ENCODE results near the gene R3HCC1L. TPM values are rescaled to one million over a fixed set of nuclear protein-coding genes. Genes with fewer than 3 reads are reported as not detected.

R3HCC1L gene
- total RNA-seq, 1 donor from 2014 or later, result 13.7 TPM

- Histone ChIP-seq H3K4me3 (no peak overlapping the region), H3K36me3 (no peaks in the 10 kb centered on the region), H3K4me1 (no peaks in the 10 kb centered on the region), H3K9me3 (no peaks in the 10 kb centered on the region), H3K27ac (no peak overlapping the region), H3K27me3 (no peaks in the 10 kb centered on the region)
- DNase-seq, result no peak
- no peak for ATAC-seq
- intact Hi-C loops (cut with DNase I), result no loop called here
- TF ChIP-seq CTCF (IDR thresholded peaks at IDR 0.05), result no peak
Observed at GRCh38 chr10:98256692-98257091, 122.2 kb downstream of the R3HCC1L start.

DNA sequence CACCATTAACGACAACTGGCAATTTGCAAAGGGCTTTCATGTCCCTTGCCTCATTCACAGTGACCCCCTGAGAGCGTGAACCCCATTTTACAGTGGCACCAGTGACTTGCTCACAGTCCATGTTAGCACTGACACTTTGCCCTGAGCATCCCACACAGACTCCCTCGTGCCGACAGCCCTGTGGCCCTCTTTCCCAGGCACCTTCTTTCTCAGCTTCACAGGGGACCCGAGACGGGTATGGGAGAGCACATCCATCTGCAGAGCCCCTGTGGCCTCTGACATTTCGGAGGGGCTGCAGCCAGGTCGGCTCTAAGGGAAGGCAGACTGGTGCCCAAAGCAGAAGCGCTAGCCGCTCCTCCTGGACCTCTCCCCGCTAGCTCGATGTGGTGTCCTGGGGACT is 122.7 kb downstream of the R3HCC1L start:
- Histone ChIP-seq H3K27me3 (no peaks in the 10 kb centered on the region), H3K36me3 (no peaks in the 10 kb centered on the region), H3K4me3 (no peak overlapping the region), H3K4me1 (no peaks in the 10 kb centered on the region), H3K27ac (no peak overlapping the region), H3K9me3 (no peaks in the 10 kb centered on the region)
- ATAC-seq (no peak), DNase-seq (no peak)
- TF ChIP-seq CTCF (IDR thresholded peaks at IDR 0.05), result no peak
- intact Hi-C loops (cut with DNase I), result no loop called here

DNA sequence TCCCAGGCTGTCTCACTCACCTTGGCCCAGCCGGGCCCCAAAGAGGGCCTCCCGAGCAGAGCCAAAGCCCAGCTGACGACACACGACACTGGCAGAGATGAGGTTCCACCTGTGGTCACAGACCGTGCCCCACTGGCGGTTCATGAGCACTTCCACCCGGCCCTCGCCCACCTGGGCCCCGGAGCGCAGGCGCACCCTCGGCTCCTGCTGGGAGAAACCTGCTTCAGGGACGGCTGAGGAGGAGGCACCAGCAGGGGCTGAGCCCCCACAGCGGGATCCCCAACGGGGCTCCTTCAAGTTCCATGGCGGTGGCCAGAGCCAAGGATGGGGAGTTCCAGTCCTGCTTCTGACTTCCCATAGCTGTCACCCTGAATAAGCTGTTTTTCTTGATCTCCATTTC is 123.5 kb downstream of the R3HCC1L start:
- DNase-seq, result no peak
- no peak overlapping the region for H3K4me3 ChIP-seq
- no peaks in the 10 kb centered on the region for H3K36me3 ChIP-seq
- no peak for TF ChIP-seq CTCF (IDR thresholded peaks at IDR 0.05)
- no peaks in the 10 kb centered on the region for H3K9me3 ChIP-seq
- H3K27me3 ChIP-seq, result no peaks in the 10 kb centered on the region
- ATAC-seq, result no peak
- intact Hi-C loops (cut with DNase I), result no loop called here
- no peaks in the 10 kb centered on the region for H3K4me1 ChIP-seq
- no peak overlapping the region for H3K27ac ChIP-seq

DNA sequence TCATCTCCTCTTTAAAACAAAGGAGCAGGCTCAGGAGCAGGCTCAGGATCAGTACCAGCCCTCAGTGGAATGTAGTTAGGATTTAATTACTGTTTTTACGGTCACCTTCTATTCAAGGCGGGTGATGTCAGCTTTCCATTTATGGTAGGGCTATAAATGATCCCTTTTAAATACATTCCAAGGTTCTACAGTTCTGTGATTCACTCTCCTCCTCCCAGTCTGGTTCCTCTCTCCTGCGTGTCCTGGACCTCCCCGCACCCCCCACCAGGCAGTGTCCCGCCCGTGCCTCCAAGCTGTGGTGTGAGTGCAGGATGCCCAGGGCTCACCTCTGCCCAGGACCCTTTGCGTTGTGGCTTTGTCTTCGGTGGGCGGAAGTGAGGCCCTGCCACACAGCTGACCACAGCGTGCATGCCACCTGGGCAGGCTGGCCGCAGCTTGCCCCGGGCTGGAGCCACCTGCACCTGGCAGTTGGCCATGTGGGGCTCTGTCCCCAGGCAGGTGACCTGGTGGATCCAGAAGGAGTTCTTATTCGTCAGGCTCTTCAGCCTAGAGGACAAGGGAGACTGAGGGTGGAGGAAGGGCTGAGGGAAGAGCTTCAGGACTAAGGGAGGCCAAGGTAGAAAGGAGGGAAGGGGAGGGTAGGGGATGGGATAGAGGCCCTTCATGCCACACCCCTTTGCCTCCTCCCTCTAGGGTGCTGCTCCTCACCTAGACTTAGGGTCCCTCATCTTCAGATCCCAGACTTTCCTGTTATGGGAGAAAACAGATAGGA is 124.4 kb downstream of the R3HCC1L start:
- Histone ChIP-seq H3K9me3 (no peaks in the 10 kb centered on the region), H3K4me1 (no peaks in the 10 kb centered on the region), H3K36me3 (no peaks in the 10 kb centered on the region), H3K27ac (no peak overlapping the region), H3K27me3 (no peaks in the 10 kb centered on the region), H3K4me3 (no peak overlapping the region)
- intact Hi-C loops (cut with DNase I), result no loop called here
- TF ChIP-seq CTCF (IDR thresholded peaks at IDR 0.05), result no peak
- DNase-seq, result no peak
- ATAC-seq, result no peak

GRCh38 chr10:98259606-98260315 is 125.3 kb downstream of the R3HCC1L start:
- DNase-seq, result no peak
- H3K27me3 ChIP-seq, result no peaks in the 10 kb centered on the region
- ATAC-seq, result peak; percentile 20
- H3K4me1 ChIP-seq, result no peaks in the 10 kb centered on the region
- H3K36me3 ChIP-seq, result no peaks in the 10 kb centered on the region
- no peak overlapping the region for H3K27ac ChIP-seq
- intact Hi-C loops (cut with DNase I), result no loop called here
- no peak for TF ChIP-seq CTCF (IDR thresholded peaks at IDR 0.05)
- no peaks in the 10 kb centered on the region for H3K9me3 ChIP-seq
- no peak overlapping the region for H3K4me3 ChIP-seq
